ENCODE results near the gene RELCH. TPM values are rescaled to one million over a fixed set of nuclear protein-coding genes. Genes with fewer than 3 reads are reported as not detected.

The RELCH gene
- total RNA-seq, 1 experiment from 2014 or later: 21.6 TPM

- POLR2A ChIA-PET (ENCODE audit: unreplicated experiment): interaction anchor here (0.8 kb wide), 1 partner anchor 233 kb away, joined by 5 read pairs; no protein-coding TSS in a partner anchor
- peak; percentile 27 for ATAC-seq
- Histone ChIP-seq H3K27me3 (ENCODE audit: low read length) (no peaks in the 10 kb centered on the region), H3K4me3 (ENCODE audit: low read length) (peak overlapping the region; percentile 99), H3K27ac (ENCODE audit: low read length) (peak overlapping the region; percentile 41), H3K4me1 (ENCODE audit: insufficient read depth, low read length) (peaks cover 34% of the 10 kb centered on the region), H3K79me2 (ENCODE audit: low read length) (peaks cover 83% of the 10 kb centered on the region), H3K9me3 (ENCODE audit: low read length) (no peaks in the 10 kb centered on the region), H4K20me1 (ENCODE audit: low read length) (peaks cover 27% of the 10 kb centered on the region), H3K9ac (ENCODE audit: low read length) (peak overlapping the region; percentile 88), H3K4me2 (ENCODE audit: low read length) (peak overlapping the region; percentile 95), H3K9me2 (replicated peaks; ENCODE audit: low read length) (no peaks in the 10 kb centered on the region), H3K36me3 (ENCODE audit: low read depth, low read length) (no peaks in the 10 kb centered on the region), H2AFZ (ENCODE audit: low read length) (peak overlapping the region; percentile 97), H3F3A (ENCODE audit: low read length, unreplicated experiment) (no peaks in the 10 kb centered on the region)
- TSS peak; percentile 40 for BruUV-seq (replicated peaks)
- DNase-seq: peak; percentile 32
- intact Hi-C loops (cut with micrococcal nuclease): loop anchor here (1.0 to 10.0 kb wide), 5 partner anchors 15 to 529 kb away; partner anchors contain the start of genes PHLPP1 and ZCCHC2
- CTCF ChIA-PET: interaction anchor here (0.8 kb wide), 1 partner anchor 63 kb away, joined by 3 read pairs; no protein-coding TSS in a partner anchor
- peak; percentile 24; the same call in 1 of the 2 replicates for TF ChIP-seq CTCF (conservative IDR thresholded peaks at IDR 0.05; ENCODE audit: low read depth, low read length)
- TF ChIP-seq EZH2 (IDR thresholded peaks at IDR 0.05; ENCODE audit: low read length, unreplicated experiment): no peak
- TF ChIP-seq EZH2phosphoT487 (IDR thresholded peaks at IDR 0.05; ENCODE audit: borderline replicate concordance, low read length): no peak
Measured at GRCh38 chr18:62187543-62188510, 772 bp downstream of the RELCH start.

GRCh38 chr18:62189208-62189607, 2.2 kb downstream of the RELCH start:
- ATAC-seq (no peak), DNase-seq (no peak)
- Histone ChIP-seq H3F3A (ENCODE audit: low read length, unreplicated experiment) (no peaks in the 10 kb centered on the region), H3K9me3 (ENCODE audit: low read length) (no peaks in the 10 kb centered on the region), H2AFZ (ENCODE audit: low read length) (no peak overlapping the region), H4K20me1 (ENCODE audit: low read length) (peaks cover 24% of the 10 kb centered on the region), H3K9me2 (replicated peaks; ENCODE audit: low read length) (no peaks in the 10 kb centered on the region), H3K36me3 (ENCODE audit: low read depth, low read length) (no peaks in the 10 kb centered on the region), H3K9ac (ENCODE audit: low read length) (peak overlapping the region; percentile 88), H3K4me3 (ENCODE audit: low read length) (peak overlapping the region; percentile 99), H3K4me2 (ENCODE audit: low read length) (peak overlapping the region; percentile 95), H3K27ac (ENCODE audit: low read length) (no peak overlapping the region), H3K27me3 (ENCODE audit: low read length) (no peaks in the 10 kb centered on the region), H3K79me2 (ENCODE audit: low read length) (peaks cover 92% of the 10 kb centered on the region), H3K4me1 (ENCODE audit: insufficient read depth, low read length) (peaks cover 34% of the 10 kb centered on the region)
- CTCF ChIA-PET: no interaction called here
- no peak for TF ChIP-seq EZH2phosphoT487 (IDR thresholded peaks at IDR 0.05; ENCODE audit: borderline replicate concordance, low read length)
- no peak for TF ChIP-seq CTCF (conservative IDR thresholded peaks at IDR 0.05; ENCODE audit: low read depth, low read length)
- no peak for TF ChIP-seq EZH2 (IDR thresholded peaks at IDR 0.05; ENCODE audit: low read length, unreplicated experiment)
- intact Hi-C loops (cut with micrococcal nuclease): loop anchor here (2.0 to 10.0 kb wide), 4 partner anchors 14 to 528 kb away; partner anchors contain the start of genes PHLPP1 and ZCCHC2
- BruUV-seq (replicated peaks): no TSS peak
- POLR2A ChIA-PET (ENCODE audit: unreplicated experiment): interaction anchor here (0.6 kb wide), 1 partner anchor 101 kb away, joined by 31 read pairs; no protein-coding TSS in a partner anchor

All from PC-3 (cell line).